K562 (cell line): ENCODE results near the gene VTCN1. TPM values are rescaled to one million over a fixed set of nuclear protein-coding genes. Genes with fewer than 3 reads are reported as not detected.

Experiments
- ATAC-seq: fragments of 200-7000 bp; cut with Tn5 transposase; 3 replicates; pipeline ENCODE4 v1.9.1; 2020; ENCODE audit warnings: moderate library complexity
- BruUV-seq: library from RNA; stranded (reverse); fragments of 400-500 nt; replicated peaks from 2 replicates; lab custom pipeline; 2021; lab: Mats Ljungman, UMichigan
- CTCF ChIA-PET: fragments of 300-600 bp; formaldehyde crosslinking; extraction: SDS; loops from one replicate; lab custom pipeline; 2021; ENCODE audit warnings: low intra/inter-chr PET ratio; lab: Yijun Ruan, JAX
- POLR2A ChIA-PET: fragments of 300-600, 350-650 bp; sonication (Branson Sonifier 250); formaldehyde crosslinking; extraction: SDS; loops from one replicate; lab custom pipeline; 2021; ENCODE audit warnings: antibody characterized with exemption, inconsistent platforms; lab: Yijun Ruan, JAX
- DNase-seq, 4 experiments: peaks; one replicate each; pipeline versions ENCODE4 v3.0.0 to v3.0.0-alpha.2; 2011 to 2018; ENCODE audit warnings: low spot score in 3 of 4, mixed read lengths in 3 of 4; ENCODE audit errors: extremely low read depth in 1 of 4
- FAIRE-seq: peaks from 2 replicates; lab custom pipeline; 2011; peaks lifted over from hg19 to GRCh38; lab: Jason Lieb, UNC
- H2AFZ ChIP-seq: 2 replicates; pipeline ENCODE4 v1.6.0; 2011; ENCODE audit warnings: low read depth, low read length, control low read depth, inconsistent platforms
- H3K27ac ChIP-seq: fragments of 200-600 bp; 3 replicates; pipeline ENCODE4 v1.8.0; 2011; ENCODE audit warnings: low read depth, mild to moderate bottlenecking, control low read depth, inconsistent platforms, low read length, moderate library complexity, mixed read lengths; ENCODE audit errors: extremely low read depth
- H3K27me3 ChIP-seq, 2 experiments: fragments of 300-600 bp in 1 of 2; 2 replicates in 1 of 2; 3 replicates in 1 of 2; pipeline versions ENCODE4 v1.6.0 to v1.8.0; 2011; ENCODE audit warnings: inconsistent platforms in 2 of 2, low read length in 2 of 2, mild to moderate bottlenecking in 1 of 2, mixed read lengths in 1 of 2, moderate library complexity in 1 of 2; ENCODE audit not compliant: control insufficient read depth in 2 of 2, insufficient read depth in 2 of 2
- H3K36me3 ChIP-seq: fragments of 300-600 bp; 3 replicates; pipeline ENCODE4 v1.8.0; 2011; ENCODE audit warnings: mild to moderate bottlenecking, low read length, inconsistent platforms; ENCODE audit not compliant: control insufficient read depth, insufficient read depth
- H3K4me1 ChIP-seq, 2 experiments: fragments of 200-600 bp in 1 of 2; replicated peaks in 1 of 2; 2 replicates in 1 of 2; 3 replicates in 1 of 2; pipeline versions ENCODE4 v1.5.1 to v1.8.0; 2011; ENCODE audit warnings: inconsistent platforms in 2 of 2, low read length in 2 of 2, mild to moderate bottlenecking in 1 of 2, mixed read lengths in 1 of 2, moderate library complexity in 1 of 2; ENCODE audit not compliant: control insufficient read depth in 2 of 2, insufficient read depth in 2 of 2
- H3K4me2 ChIP-seq: 2 replicates; pipeline ENCODE4 v1.6.1; 2011; ENCODE audit warnings: low read length, control low read depth, inconsistent platforms, mixed read lengths; ENCODE audit not compliant: insufficient read depth
- H3K4me3 ChIP-seq: fragments of 200-600 bp; sonication (generic), shearing (Covaris generic); 2 replicates; pipeline ENCODE4 v1.5.1; 2016; ENCODE audit warnings: control low read depth, inconsistent platforms
- H3K79me2 ChIP-seq: fragments of 200-600 bp; 3 replicates; pipeline ENCODE4 v1.8.0; 2011; ENCODE audit warnings: low read length, inconsistent platforms; ENCODE audit not compliant: control insufficient read depth, insufficient read depth
- H3K9ac ChIP-seq, 2 experiments: 2 replicates each; pipeline versions ENCODE4 v1.6.0 to v1.6.1; 2011; ENCODE audit warnings: low read depth in 2 of 2, low read length in 2 of 2, control low read depth in 1 of 2, inconsistent platforms in 1 of 2, mild to moderate bottlenecking in 1 of 2, mixed read lengths in 1 of 2; ENCODE audit not compliant: insufficient read depth in 1 of 2
- H3K9me1 ChIP-seq: one replicate; pipeline ENCODE4 v1.6.0; 2011; ENCODE audit warnings: inconsistent platforms, mild to moderate bottlenecking, low read length, moderate library complexity; ENCODE audit not compliant: control insufficient read depth, insufficient read depth
- H3K9me3 ChIP-seq: replicated peaks from 2 replicates; pipeline ENCODE4 v1.5.1; 2011; ENCODE audit warnings: low read depth, low read length, inconsistent platforms; ENCODE audit not compliant: control insufficient read depth, insufficient read depth
- H4K20me1 ChIP-seq: replicated peaks from 2 replicates; pipeline ENCODE4 v1.6.1; 2011; ENCODE audit warnings: low read length, inconsistent platforms, mixed read lengths; ENCODE audit not compliant: control insufficient read depth, insufficient read depth
- CREM ChIP-seq: IDR thresholded peaks from 2 replicates; pipeline ENCODE4 v1.6.1; 2014; ENCODE audit warnings: antibody characterized with exemption, low read depth
- FUS ChIP-seq: fragments of 200-400 bp; formaldehyde crosslinking; optimal IDR thresholded peaks from 2 replicates; pipeline ENCODE3; 2017; ENCODE audit warnings: low read depth, low read length
- MYC ChIP-seq, 2 experiments: fragments of 250-450 bp in 1 of 2; sonication (Bioruptor Pico) in 1 of 2; IDR thresholded peaks; 2 replicates each; pipeline versions ENCODE4 v1.5.1 to v1.6.1; 2012 to 2021; ENCODE audit warnings: low read depth in 2 of 2, borderline replicate concordance in 1 of 2, improper control_type of control experiment in 1 of 2, low read length in 1 of 2, mild to moderate bottlenecking in 1 of 2, moderate library complexity in 1 of 2
- RAD21 ChIP-seq, 2 experiments: fragments of 250-450 bp in 1 of 2; fragments of 450-650 bp in 1 of 2; sonication (Bioruptor Pico) in 1 of 2; formaldehyde crosslinking in 1 of 2; IDR thresholded peaks in 1 of 2; conservative IDR thresholded peaks in 1 of 2; 2 replicates each; pipeline versions ENCODE4 v1.4.0 to v1.8.0; 2020 to 2022; ENCODE audit warnings: mild to moderate bottlenecking in 2 of 2, moderate library complexity in 1 of 2
- SMARCA5 ChIP-seq: fragments of 450-650 bp; IDR thresholded peaks from 2 replicates; pipeline ENCODE4 v1.6.1; 2016
- ZBTB34 ChIP-seq: fragments of 250-450 bp; sonication (Bioruptor Pico); IDR thresholded peaks from 2 replicates; pipeline ENCODE4 v1.8.0; 2021; ENCODE audit warnings: mild to moderate bottlenecking, moderate library complexity
- ZBTB7A ChIP-seq: IDR thresholded peaks from 2 replicates; pipeline ENCODE4 v1.6.1; 2011; ENCODE audit warnings: low read depth, mild to moderate bottlenecking, low read length, moderate library complexity, borderline replicate concordance; ENCODE audit not compliant: control insufficient read depth
- ZFPM2 ChIP-seq: fragments of 250-450 bp; sonication (Bioruptor Pico); IDR thresholded peaks from 2 replicates; pipeline ENCODE4 v1.5.1; 2022; ENCODE audit warnings: mild to moderate bottlenecking
- ZNF232 ChIP-seq: sonication (generic); formaldehyde crosslinking; IDR thresholded peaks from 2 replicates; pipeline ENCODE4 v1.8.0; 2022; ENCODE audit warnings: mild to moderate bottlenecking, missing genetic modification reagents
- ZNF280A ChIP-seq: fragments of 450-650 bp; IDR thresholded peaks from 2 replicates; pipeline ENCODE4 v1.6.1; 2018; ENCODE audit warnings: mild to moderate bottlenecking, low read depth; ENCODE audit not compliant: partially characterized antibody
- ZNF395 ChIP-seq: fragments of 200-800 bp; sonication (Bioruptor generic); IDR thresholded peaks from 2 replicates; pipeline ENCODE4 v1.6.1; 2017; ENCODE audit warnings: missing genetic modification characterization, missing compliant biosample characterization
- WGBS: fragments of 100-300 bp; shearing (Covaris generic); methylation state at CpG from one replicate; pipeline ENCODE4 v1.1.6; 2016; ENCODE audit warnings: low coverage, mixed read lengths; ENCODE audit not compliant: insufficient coverage; ENCODE audit errors: missing lambda C conversion rate; 5-methylcytosine and 5-hydroxymethylcytosine counted together
- in situ Hi-C: fragments of 300-500 bp; cut with MboI; formaldehyde crosslinking; loops from 4 replicates; pipeline ENCODE4 v1.15.0; 2018; ENCODE audit warnings: inconsistent platforms, mixed read lengths
- intact Hi-C: fragments of 100-400 bp; cut with micrococcal nuclease; formaldehyde crosslinking; loops from 2 replicates; pipeline ENCODE4 v1.14.2; 2022
- polyA plus RNA-seq, 8 experiments: library from polyadenylated mRNA; depleted of rRNA in 4 of 8; stranded (reverse) in 5 of 8; unstranded in 3 of 8; fragments of >200 nt; fragmentation: Nextera tagmentation in 2 of 8; fragmentation: Illumina TruSeq in 1 of 8; extraction: Ambion mirVana in 2 of 8; extraction: Trizol in 1 of 8; gene quantifications; 2 replicates each; pipeline versions ENCODE4 v1.2.1 to v1.2.3, GENCODE V29; 2011 to 2014; ENCODE audit warnings: inconsistent platforms in 1 of 8, missing spikeins in 1 of 8
- total RNA-seq, 7 experiments: library from RNA; depleted of rRNA in 6 of 7; stranded (reverse); fragments of >200 nt in 6 of 7; fragmentation: Illumina TruSeq in 2 of 7; extraction: Trizol in 2 of 7; gene quantifications; 2 replicates each; pipeline versions ENCODE4 v1.2.1 to v1.2.3, GENCODE V29; 2011 to 2021; ENCODE audit warnings: low replicate concordance in 1 of 7
- TF ChIP-seq, protein P1 (sequence below): fragments of 450-650 bp; IDR thresholded peaks from 2 replicates; pipeline ENCODE4 v1.6.1; 2016; ENCODE audit warnings: borderline replicate concordance
- TF ChIP-seq, protein P2 (sequence below): sonication (generic); formaldehyde crosslinking; IDR thresholded peaks from 2 replicates; pipeline ENCODE4 v1.5.0; 2020; ENCODE audit warnings: missing genetic modification reagents

Gene VTCN1
- total and polyA plus RNA-seq, 9 of the 15 experiments (the other 6 are each of a cell fraction or from before 2014, with no cell fraction given), result not detected

- no peak overlapping the region for H2AFZ ChIP-seq
- CTCF ChIA-PET, result no interaction called here
- H3K27ac ChIP-seq, result no peak overlapping the region
- no peaks in the 10 kb centered on the region for H3K4me1 ChIP-seq
- H3K9me3 ChIP-seq, result no peaks in the 10 kb centered on the region
- intact Hi-C loops (no loop called here), in situ Hi-C loops (no loop called here)
- 0% methylated on average over 2 of the region's 2 CpGs for WGBS
- DNase-seq, result no peak
- H3K4me3 ChIP-seq, result no peak overlapping the region
- no peaks in the 10 kb centered on the region for H3K79me2 ChIP-seq
- H3K4me2 ChIP-seq, result no peak overlapping the region
- no peaks in the 10 kb centered on the region for H4K20me1 ChIP-seq
- BruUV-seq, result no TSS peak
- POLR2A ChIA-PET, result interaction anchor here (0.6 to 0.7 kb wide), 3 partner anchors 145 to 347 kb away, joined by 3 to 6 read pairs (median 6); partner anchors contain the start of gene TTF2
- H3K9ac ChIP-seq, result no peak overlapping the region
- no peaks in the 10 kb centered on the region for H3K36me3 ChIP-seq
- H3K27me3 ChIP-seq, result peaks cover 14 to 21% of the 10 kb centered on the region in 2 experiments; a peak in 4 of 5 replicates
- no peak for FAIRE-seq
- no peaks in the 10 kb centered on the region for H3K9me1 ChIP-seq
- no peak for ATAC-seq
- TF ChIP-seq, protein P1, sequence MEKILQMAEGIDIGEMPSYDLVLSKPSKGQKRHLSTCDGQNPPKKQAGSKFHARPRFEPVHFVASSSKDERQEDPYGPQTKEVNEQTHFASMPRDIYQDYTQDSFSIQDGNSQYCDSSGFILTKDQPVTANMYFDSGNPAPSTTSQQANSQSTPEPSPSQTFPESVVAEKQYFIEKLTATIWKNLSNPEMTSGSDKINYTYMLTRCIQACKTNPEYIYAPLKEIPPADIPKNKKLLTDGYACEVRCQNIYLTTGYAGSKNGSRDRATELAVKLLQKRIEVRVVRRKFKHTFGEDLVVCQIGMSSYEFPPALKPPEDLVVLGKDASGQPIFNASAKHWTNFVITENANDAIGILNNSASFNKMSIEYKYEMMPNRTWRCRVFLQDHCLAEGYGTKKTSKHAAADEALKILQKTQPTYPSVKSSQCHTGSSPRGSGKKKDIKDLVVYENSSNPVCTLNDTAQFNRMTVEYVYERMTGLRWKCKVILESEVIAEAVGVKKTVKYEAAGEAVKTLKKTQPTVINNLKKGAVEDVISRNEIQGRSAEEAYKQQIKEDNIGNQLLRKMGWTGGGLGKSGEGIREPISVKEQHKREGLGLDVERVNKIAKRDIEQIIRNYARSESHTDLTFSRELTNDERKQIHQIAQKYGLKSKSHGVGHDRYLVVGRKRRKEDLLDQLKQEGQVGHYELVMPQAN, result no peak
- TF ChIP-seq ZBTB34 (no peak), RAD21 (CRISPR knock-in tag; conservative IDR thresholded peaks at IDR 0.05 in 1 of 2, IDR thresholded peaks at IDR 0.05 in 1 of 2) (no peak), CREM (no peak), ZFPM2 (no peak), SMARCA5 (no peak), ZBTB7A (no peak), MYC (IDR thresholded peaks at IDR 0.05; ENCODE audit: low read depth, low read length) (no peak), MYC (CRISPR knock-in tag; IDR thresholded peaks at IDR 0.05; ENCODE audit: borderline replicate concordance, low read depth) (no peak), ZNF395 (no peak), FUS (no peak), ZNF280A (no peak), ZNF232 (CRISPR knock-in tag) (no peak)
- TF ChIP-seq, protein P2, sequence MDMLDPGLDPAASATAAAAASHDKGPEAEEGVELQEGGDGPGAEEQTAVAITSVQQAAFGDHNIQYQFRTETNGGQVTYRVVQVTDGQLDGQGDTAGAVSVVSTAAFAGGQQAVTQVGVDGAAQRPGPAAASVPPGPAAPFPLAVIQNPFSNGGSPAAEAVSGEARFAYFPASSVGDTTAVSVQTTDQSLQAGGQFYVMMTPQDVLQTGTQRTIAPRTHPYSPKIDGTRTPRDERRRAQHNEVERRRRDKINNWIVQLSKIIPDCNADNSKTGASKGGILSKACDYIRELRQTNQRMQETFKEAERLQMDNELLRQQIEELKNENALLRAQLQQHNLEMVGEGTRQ, result no peak
Measured at GRCh38 chr1:117205368-117205767, 5.4 kb downstream of the VTCN1 start.
